GM21576 (cell line): Measurements from ENCODE around the gene FOXE3.

Source experiments
- ATAC-seq: cut with Tn5 transposase; IDR thresholded peaks from one replicate; pipeline ENCODE4 v1.9.1; 2021; ENCODE audit warnings: mild to moderate bottlenecking, moderate library complexity; ENCODE audit not compliant: unreplicated experiment

FOXE3 gene

GRCh38 chr1:47415728-47416318 lies at the start of gene FOXE3:
TSS of gene FOXE3 (plus strand) at chr1:47416285. CDS start at chr1:47416316, 31 bp downstream.
- ATAC-seq: no peak

GRCh38 chr1:47367651-47368050 lies 48.4 kb upstream of the FOXE3 start:
- ATAC-seq: no peak

GRCh38 chr1:47371016-47371517 lies 45.0 kb upstream of the FOXE3 start:
- ATAC-seq: no peak

GRCh38 chr1:47374501-47374900 lies 41.6 kb upstream of the FOXE3 start:
- no peak for ATAC-seq

GRCh38 chr1:47378147-47378546 lies 37.9 kb upstream of the FOXE3 start:
- ATAC-seq: no peak

GRCh38 chr1:47380699-47381098 lies 35.4 kb upstream of the FOXE3 start:
- ATAC-seq: no peak

GRCh38 chr1:47382399-47382983 lies 33.6 kb upstream of the FOXE3 start:
- ATAC-seq: no peak

GRCh38 chr1:47384083-47384482 lies 32.0 kb upstream of the FOXE3 start:
- no peak for ATAC-seq

GRCh38 chr1:47385020-47385419 lies 31.1 kb upstream of the FOXE3 start:
- ATAC-seq: no peak

GRCh38 chr1:47386268-47386667 lies 29.8 kb upstream of the FOXE3 start:
- ATAC-seq: no peak

- no peak for ATAC-seq
These were observed 27.8 kb upstream of the FOXE3 start for GRCh38 chr1:47388030-47388890.

- peak; percentile 68 for ATAC-seq
These were observed 27.2 kb upstream of the FOXE3 start for GRCh38 chr1:47388891-47389238.

- no peak for ATAC-seq
These were observed 26.4 kb upstream of the FOXE3 start for GRCh38 chr1:47389731-47390130.

GRCh38 chr1:47390843-47391242 lies 25.2 kb upstream of the FOXE3 start:
- ATAC-seq: no peak

GRCh38 chr1:47393141-47393540 lies 22.9 kb upstream of the FOXE3 start:
- no peak for ATAC-seq

- ATAC-seq: no peak
These were observed 20.7 kb upstream of the FOXE3 start for GRCh38 chr1:47395433-47395832.

- no peak for ATAC-seq
These were observed 19.4 kb upstream of the FOXE3 start for GRCh38 chr1:47396671-47397196.

- ATAC-seq: no peak
These were observed 16.8 kb upstream of the FOXE3 start for GRCh38 chr1:47399138-47399845.

GRCh38 chr1:47399846-47400155 lies 16.3 kb upstream of the FOXE3 start:
- ATAC-seq: no peak

GRCh38 chr1:47401761-47402160 lies 14.3 kb upstream of the FOXE3 start:
- no peak for ATAC-seq

GRCh38 chr1:47402591-47402990 lies 13.5 kb upstream of the FOXE3 start:
- ATAC-seq: no peak
